ENCODE measurements around the gene USP14.

The USP14 gene

GRCh38 chr18:225745-226144 is 67.4 kb downstream of the USP14 start:
- no peak for DNase-seq (ENCODE audit: low read depth in 2 of 3, low spot score in 1 of 3)

- DNase-seq (ENCODE audit: low read depth in 2 of 3, low spot score in 1 of 3), result no peak
Observed at GRCh38 chr18:227374-227773, 69.0 kb downstream of the USP14 start.

GRCh38 chr18:227902-228301 is 69.5 kb downstream of the USP14 start:
- DNase-seq (ENCODE audit: low read depth in 2 of 3, low spot score in 1 of 3), result no peak

- no peak for DNase-seq (ENCODE audit: low read depth in 2 of 3, low spot score in 1 of 3)
Observed at GRCh38 chr18:228586-228985, 70.2 kb downstream of the USP14 start.

- DNase-seq (ENCODE audit: low read depth in 2 of 3, low spot score in 1 of 3), result no peak
Observed at GRCh38 chr18:231563-231962, 73.2 kb downstream of the USP14 start.

- no peak for DNase-seq (ENCODE audit: low read depth in 2 of 3, low spot score in 1 of 3)
Observed at GRCh38 chr18:240175-240574, 81.8 kb downstream of the USP14 start.

GRCh38 chr18:245282-245847 is 87.0 kb downstream of the USP14 start:
- no peak for DNase-seq (ENCODE audit: low read depth in 2 of 3, low spot score in 1 of 3)

GRCh38 chr18:248053-248452 is 89.7 kb downstream of the USP14 start:
- no peak for DNase-seq (ENCODE audit: low read depth in 2 of 3, low spot score in 1 of 3)

GRCh38 chr18:250685-251084 is 92.3 kb downstream of the USP14 start:
- no peak for DNase-seq (ENCODE audit: low read depth in 2 of 3, low spot score in 1 of 3)

- no peak for DNase-seq (ENCODE audit: low read depth in 2 of 3, low spot score in 1 of 3)
Observed at GRCh38 chr18:251572-251971, 93.2 kb downstream of the USP14 start.

GRCh38 chr18:253121-253520 is 94.8 kb downstream of the USP14 start:
- no peak for DNase-seq (ENCODE audit: low read depth in 2 of 3, low spot score in 1 of 3)

GRCh38 chr18:255171-255570 is 96.8 kb downstream of the USP14 start:
- no peak for DNase-seq (ENCODE audit: low read depth in 2 of 3, low spot score in 1 of 3)

- DNase-seq (ENCODE audit: low read depth in 2 of 3, low spot score in 1 of 3), result no peak
Observed at GRCh38 chr18:260547-260946, 102.2 kb downstream of the USP14 start.

- DNase-seq (ENCODE audit: low read depth in 2 of 3, low spot score in 1 of 3), result no peak
Observed at GRCh38 chr18:261398-262073, 103.2 kb downstream of the USP14 start.
